B cell (primary cell): Measurements from ENCODE around the gene MAPKAP1. TPM values are rescaled to one million over a fixed set of nuclear protein-coding genes. Genes with fewer than 3 reads are reported as not detected.

Experiments used
- ATAC-seq: fragments of 200-7000 bp; cut with Tn5 transposase; one replicate; pipeline ENCODE4 v1.10.0; 2021; ENCODE audit warnings: low read depth, mild to moderate bottlenecking, moderate number of reproducible peaks, moderate library complexity
- CTCF ChIA-PET: fragments of 350-600 bp; sonication (Branson Sonifier 250); formaldehyde crosslinking; loops from one replicate; lab custom pipeline; 2021; ENCODE audit warnings: antibody characterized with exemption, inconsistent platforms; lab: Charles Lee
- POLR2A ChIA-PET: fragments of 350-600 bp; sonication (Branson Sonifier 250); formaldehyde crosslinking; loops from one replicate; lab custom pipeline; 2021; ENCODE audit warnings: antibody characterized with exemption; lab: Charles Lee
- DNase-seq: peaks from one replicate; pipeline ENCODE4 v3.0.0; 2013
- H2AFZ ChIP-seq: 2 replicates; pipeline ENCODE4 v1.6.1; 2012; ENCODE audit warnings: mild to moderate bottlenecking, low read depth, low read length; ENCODE audit not compliant: insufficient read depth, poor library complexity, severe bottlenecking
- H3K27ac ChIP-seq, 2 donors: 1 replicate in 1 of 2; 2 replicates in 1 of 2; pipeline ENCODE4 v1.5.1; 2012 to 2013; ENCODE audit warnings: low read length in 2 of 2, mild to moderate bottlenecking in 2 of 2, moderate library complexity in 1 of 2
- H3K27me3 ChIP-seq, 4 experiments: fragments of 200-600 bp in 1 of 4; sonication (generic) in 1 of 4; replicated peaks in 1 of 4; 1 replicate in 2 of 4; 2 replicates in 2 of 4; pipeline versions ENCODE4 v1.6.1 to v1.7.0; 2013 to 2016; ENCODE audit warnings: low read length in 3 of 4, mild to moderate bottlenecking in 2 of 4, mixed read lengths in 1 of 4, moderate library complexity in 1 of 4; ENCODE audit not compliant: insufficient read depth in 4 of 4, control insufficient read depth in 3 of 4; ENCODE audit errors: control extremely low read depth in 1 of 4
- H3K36me3 ChIP-seq, 2 experiments: replicated peaks in 1 of 2; 1 replicate in 1 of 2; 2 replicates in 1 of 2; pipeline versions ENCODE4 v1.6.1 to v1.7.1; 2013; ENCODE audit warnings: low read length in 1 of 2; ENCODE audit not compliant: insufficient read depth in 2 of 2, control insufficient read depth in 1 of 2; ENCODE audit errors: control extremely low read depth in 1 of 2, extremely low read depth in 1 of 2
- H3K4me1 ChIP-seq, 2 donors: fragments of 200-600 bp in 1 of 2; sonication (generic) in 1 of 2; 1 replicate in 1 of 2; 2 replicates in 1 of 2; pipeline versions ENCODE4 v1.5.1 to v1.6.1; 2013 to 2017; ENCODE audit warnings: low read length in 2 of 2; ENCODE audit not compliant: control insufficient read depth in 2 of 2, insufficient read depth in 2 of 2
- H3K4me2 ChIP-seq: replicated peaks from 2 replicates; pipeline ENCODE3; 2012; ENCODE audit warnings: mild to moderate bottlenecking, low read depth, low read length; ENCODE audit not compliant: poor library complexity, severe bottlenecking
- H3K4me3 ChIP-seq, 5 experiments: fragments of 200-600 bp in 1 of 5; sonication (generic) in 1 of 5; 1 replicate in 3 of 5; 2 replicates in 2 of 5; pipeline versions ENCODE4 v1.5.1 to v1.7.0; 2011 to 2016; ENCODE audit warnings: low read length in 4 of 5, mild to moderate bottlenecking in 4 of 5, low read depth in 2 of 5, control low read depth in 1 of 5, moderate library complexity in 1 of 5; ENCODE audit not compliant: insufficient read depth in 1 of 5; ENCODE audit errors: control extremely low read depth in 1 of 5, extremely low read depth in 1 of 5
- H3K79me2 ChIP-seq: fragments of 200-600 bp; sonication (generic); one replicate; pipeline ENCODE4 v1.6.0; 2016; ENCODE audit warnings: low read length; ENCODE audit not compliant: control insufficient read depth, insufficient read depth
- H3K9ac ChIP-seq: fragments of 200-600 bp; sonication (generic); 2 replicates; pipeline ENCODE4 v1.6.1; 2017; ENCODE audit warnings: mild to moderate bottlenecking, low read length, moderate library complexity
- H3K9me3 ChIP-seq, 3 donors: one replicate each; pipeline versions ENCODE4 v1.6.1 to v1.7.1; 2013; ENCODE audit warnings: low read length in 2 of 3; ENCODE audit not compliant: control insufficient read depth in 2 of 3, insufficient read depth in 1 of 3; ENCODE audit errors: control extremely low read depth in 1 of 3
- H4K20me1 ChIP-seq: 2 replicates; pipeline ENCODE4 v1.6.0; 2012; ENCODE audit warnings: mild to moderate bottlenecking, low read length; ENCODE audit not compliant: insufficient read depth, control insufficient read depth, poor library complexity, severe bottlenecking
- H3K27ac Mint-ChIP-seq: one replicate; pipeline ENCODE4 v1.8.0; 2021; ENCODE audit warnings: mixed read lengths
- H3K27me3 Mint-ChIP-seq: one replicate; pipeline ENCODE4 v1.8.0; 2021; ENCODE audit warnings: mixed read lengths
- H3K4me1 Mint-ChIP-seq: one replicate; pipeline ENCODE4 v1.8.0; 2021; ENCODE audit warnings: mixed read lengths
- H3K4me3 Mint-ChIP-seq: one replicate; pipeline ENCODE4 v1.8.0; 2021; ENCODE audit warnings: mixed read lengths
- H3K9me3 Mint-ChIP-seq: one replicate; pipeline ENCODE4 v1.8.0; 2022; ENCODE audit warnings: mixed read lengths; ENCODE audit not compliant: insufficient read depth
- CTCF ChIP-seq: fragments of 200-600 bp; IDR thresholded peaks from one replicate; pipeline ENCODE4 v1.8.0; 2022; ENCODE audit warnings: antibody characterized with exemption, mild to moderate bottlenecking
- EZH2 ChIP-seq: IDR thresholded peaks from 2 replicates; pipeline ENCODE4 v1.6.1; 2012; ENCODE audit warnings: borderline replicate concordance, low read depth, mild to moderate bottlenecking, moderate library complexity, low read length; ENCODE audit not compliant: insufficient read depth, poor library complexity, severe bottlenecking
- WGBS: methylation state at CpG from one replicate; pipeline ENCODE4 v1.1.5; 2013; ENCODE audit warnings: missing lambda C conversion rate; ENCODE audit not compliant: insufficient coverage; 5-methylcytosine and 5-hydroxymethylcytosine counted together
- intact Hi-C: fragments of 100-400 bp; cut with micrococcal nuclease; formaldehyde crosslinking; loops from one replicate; pipeline ENCODE4 v1.10.0; 2022
- polyA plus RNA-seq: library from polyadenylated mRNA; depleted of rRNA; stranded (reverse); fragments of >200 nt; gene quantifications from 2 replicates; pipeline ENCODE4 v1.2.3, GENCODE V29; 2012
- total RNA-seq, 2 donors: library from RNA; stranded (reverse); fragments of 120-200 nt in 1 of 2; gene quantifications; 1 replicate in 1 of 2; 2 replicates in 1 of 2; pipeline versions ENCODE4 v1.2.3 to v1.2.4, GENCODE V29; 2013 to 2022

Gene MAPKAP1
- total and polyA plus RNA-seq, 2 donors (not counting 1 experiment from before 2014, with no cell fraction given) = 51.6 to 62.4 TPM

DNA sequence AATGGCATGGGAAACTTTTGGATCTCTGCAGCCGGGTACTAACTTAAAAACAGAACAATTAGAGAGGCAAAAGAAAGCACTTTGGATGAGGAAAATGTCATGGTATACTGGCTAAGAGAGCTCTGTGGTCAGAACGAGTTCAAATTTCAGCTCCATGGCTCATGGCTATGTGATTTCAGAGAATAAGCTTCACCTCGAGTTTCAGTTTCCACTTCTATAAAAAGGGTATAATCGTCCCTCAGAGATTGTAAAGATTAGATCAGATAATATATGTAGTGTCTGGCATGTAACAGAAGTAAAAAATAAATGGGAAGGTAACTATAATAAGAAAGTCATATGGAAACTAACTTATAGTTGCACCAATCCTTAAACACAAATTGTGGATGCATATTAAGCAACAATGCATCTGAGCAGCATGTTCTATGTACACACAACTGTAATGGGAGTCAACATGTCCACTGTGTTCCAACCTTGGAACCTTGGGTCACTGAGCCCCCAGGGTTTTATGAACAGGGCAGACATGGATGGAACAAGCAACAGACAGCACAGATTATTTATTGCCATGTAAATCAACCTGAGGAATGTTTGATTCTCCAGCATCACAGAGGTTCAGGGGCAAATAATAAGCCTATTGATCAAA lies 145.4 kb downstream of the MAPKAP1 start:
- Mint-ChIP-seq H3K4me3 (peak overlapping the region; percentile 16), H3K9me3 (no peaks in the 10 kb centered on the region), H3K4me1 (peaks cover 22% of the 10 kb centered on the region), H3K27ac (peak overlapping the region; percentile 54), H3K27me3 (no peaks in the 10 kb centered on the region)
- ChIA-PET CTCF (interaction anchor here (1.2 to 2.2 kb wide), 3 partner anchors 13 to 154 kb away, joined by 3 to 12 read pairs (median 3); no protein-coding TSS in a partner anchor), POLR2A (no interaction called here)
- Histone ChIP-seq H3K27me3 (no peaks in the 10 kb centered on the region), H3K36me3 (peaks cover 6 to 18% of the 10 kb centered on the region in 2 experiments), H4K20me1 (no peaks in the 10 kb centered on the region), H2AFZ (peak overlapping the region; percentile 10), H3K4me2 (peak overlapping the region; percentile 45), H3K4me3 (no peak overlapping the region), H3K9me3 (no peaks in the 10 kb centered on the region), H3K9ac (peak overlapping the region; percentile 12), H3K27ac (peak overlapping the region; percentile 30 to 51), H3K4me1 (peaks cover 18 to 30% of the 10 kb centered on the region in 2 donors), H3K79me2 (peaks cover 13% of the 10 kb centered on the region)
- TF ChIP-seq CTCF (no peak), EZH2 (no peak)
- DNase-seq (peak; percentile 16), ATAC-seq (no peak)
- no CpG with 5 or more reads among the region's 4 CpGs for WGBS
- intact Hi-C loops = no loop called here

GRCh38 chr9:125559894-125560293 lies 147.1 kb downstream of the MAPKAP1 start:
- ChIA-PET POLR2A (no interaction called here), CTCF (interaction anchor here (0.9 to 3.5 kb wide), 7 partner anchors 9 to 931 kb away, joined by 3 to 15 read pairs (median 5); no protein-coding TSS in a partner anchor)
- H3K4me1 Mint-ChIP-seq = peaks cover 22% of the 10 kb centered on the region
- TF ChIP-seq CTCF = no peak
- no peak for TF ChIP-seq EZH2
- H3K4me3 Mint-ChIP-seq = no peak overlapping the region
- Histone ChIP-seq H3K36me3 (peaks cover 6 to 20% of the 10 kb centered on the region in 2 experiments), H3K9ac (no peak overlapping the region), H4K20me1 (no peaks in the 10 kb centered on the region), H2AFZ (no peak overlapping the region), H3K27ac (no peak overlapping the region), H3K4me2 (no peak overlapping the region), H3K27me3 (no peaks in the 10 kb centered on the region), H3K9me3 (no peaks in the 10 kb centered on the region), H3K4me3 (no peak overlapping the region), H3K79me2 (peaks cover 13% of the 10 kb centered on the region), H3K4me1 (peaks cover 18 to 30% of the 10 kb centered on the region in 2 donors)
- H3K9me3 Mint-ChIP-seq = no peaks in the 10 kb centered on the region
- intact Hi-C loops = loop anchor here (5.0 to 10.0 kb wide), 2 partner anchors 187 to 935 kb away; partner anchors contain the start of gene PBX3
- H3K27ac Mint-ChIP-seq = no peak overlapping the region
- no peak for ATAC-seq
- no peaks in the 10 kb centered on the region for H3K27me3 Mint-ChIP-seq
- no peak for DNase-seq
- WGBS = 100% methylated on average over 1 of the region's 2 CpGs
